Glomerular visceral epithelial cell (primary cell): ENCODE data around the gene RFNG.

Experiments
- DNase-seq: peaks from one replicate; pipeline ENCODE4 v3.0.0-alpha.2; 2016; ENCODE audit errors: extremely low spot score

The RFNG gene

DNA sequence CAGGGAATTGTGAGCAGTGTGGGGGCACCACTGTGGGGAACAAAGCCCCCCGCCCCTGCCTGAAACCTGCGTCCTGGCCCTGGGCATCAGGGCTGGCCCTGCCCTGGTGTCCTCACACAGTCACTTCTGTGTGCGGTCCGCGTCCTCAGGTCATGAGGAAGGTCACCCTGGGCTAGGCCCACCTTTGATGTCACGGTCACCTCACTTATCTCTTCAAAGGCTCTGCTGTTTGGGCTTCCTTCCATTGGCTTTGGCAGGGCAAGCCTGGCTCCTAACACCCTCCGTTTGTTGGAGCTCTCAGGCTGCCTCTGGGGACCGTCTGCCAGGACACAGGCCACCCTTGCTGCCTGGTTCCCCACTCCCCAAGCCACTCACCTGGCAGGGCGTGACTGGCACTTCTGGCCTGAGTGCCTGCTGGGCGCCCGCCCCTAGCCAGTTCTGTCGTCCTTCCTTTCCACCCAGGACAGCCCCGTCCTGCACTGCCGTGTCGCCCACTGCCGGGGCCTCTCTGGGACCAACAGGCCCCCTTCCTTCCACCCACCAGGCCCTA lies 37.8 kb downstream of the RFNG start:
- DNase-seq = no peak

DNA sequence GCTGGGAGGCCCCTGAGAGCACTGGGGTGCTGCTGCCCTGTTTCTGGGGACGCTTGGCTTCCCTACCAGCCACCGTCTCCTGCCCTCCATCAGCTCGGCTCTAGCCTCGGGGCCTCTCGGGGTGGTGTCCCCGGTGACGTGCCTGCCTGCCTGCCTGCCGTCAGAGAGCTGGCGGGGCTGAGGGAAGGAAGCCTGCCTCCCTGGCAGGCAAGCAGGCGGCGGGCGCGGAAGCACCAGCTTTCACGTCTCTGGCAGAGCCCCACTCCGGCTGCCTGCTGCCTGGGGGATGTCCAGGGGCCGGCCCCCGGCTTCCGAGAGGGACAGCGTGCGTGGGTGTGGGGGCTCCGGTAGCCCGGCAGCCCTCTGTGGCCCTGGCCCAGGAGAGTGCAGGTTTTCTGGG lies 38.3 kb downstream of the RFNG start:
- no peak for DNase-seq

DNA sequence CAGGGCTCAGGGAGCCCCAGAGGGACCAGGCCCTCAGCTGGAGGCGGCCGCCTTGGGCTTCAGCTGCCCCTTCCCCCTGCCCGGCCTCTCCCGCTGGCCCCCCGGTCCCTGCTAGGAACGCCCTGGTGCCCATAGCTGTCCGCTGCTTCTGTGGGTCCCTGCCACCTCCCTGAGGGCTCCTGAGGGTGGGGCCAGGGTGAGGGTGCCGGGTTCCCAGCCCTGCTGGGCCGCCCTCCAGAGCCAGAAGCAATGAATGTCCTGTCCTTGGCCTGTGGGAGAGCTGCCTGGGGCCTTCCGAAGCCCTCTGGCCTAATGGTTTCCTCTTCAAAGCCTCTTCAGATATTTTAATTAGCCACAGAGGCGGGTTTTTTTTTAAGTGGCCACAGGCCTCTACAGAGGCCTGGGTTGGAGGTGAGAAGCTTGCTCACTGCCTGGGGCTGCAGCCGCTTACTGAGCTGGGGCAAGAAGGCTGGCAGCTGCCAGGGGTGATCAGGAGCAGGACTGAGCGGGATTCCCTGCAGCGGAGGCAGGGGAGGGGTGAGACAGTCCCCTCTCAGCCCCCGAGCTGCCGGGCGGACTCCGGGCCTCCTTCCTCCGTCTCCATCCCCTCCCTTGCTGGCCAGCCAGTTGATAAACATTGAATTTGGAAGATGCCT lies 38.8 kb downstream of the RFNG start:
- DNase-seq = no peak

DNA sequence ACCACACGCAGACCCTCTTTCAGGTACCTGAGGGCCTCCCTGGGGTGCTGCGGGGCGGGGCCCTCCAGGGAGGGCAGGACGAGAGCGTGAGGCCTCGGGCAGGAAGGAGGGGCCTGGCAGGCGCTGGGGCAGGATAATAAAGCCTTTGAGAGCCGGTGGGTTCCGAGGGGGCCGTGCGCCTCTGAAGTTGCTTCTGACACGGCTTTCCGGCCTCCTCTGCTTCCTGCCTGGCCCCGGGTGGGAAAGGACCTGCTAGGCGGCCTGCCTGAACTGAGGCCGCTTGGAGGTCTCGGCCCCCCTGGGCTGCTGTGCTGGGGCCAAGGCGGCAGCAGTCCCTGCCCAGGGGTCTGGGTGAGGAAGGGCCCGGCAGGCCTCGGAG lies 39.4 kb downstream of the RFNG start:
- DNase-seq = no peak

DNA sequence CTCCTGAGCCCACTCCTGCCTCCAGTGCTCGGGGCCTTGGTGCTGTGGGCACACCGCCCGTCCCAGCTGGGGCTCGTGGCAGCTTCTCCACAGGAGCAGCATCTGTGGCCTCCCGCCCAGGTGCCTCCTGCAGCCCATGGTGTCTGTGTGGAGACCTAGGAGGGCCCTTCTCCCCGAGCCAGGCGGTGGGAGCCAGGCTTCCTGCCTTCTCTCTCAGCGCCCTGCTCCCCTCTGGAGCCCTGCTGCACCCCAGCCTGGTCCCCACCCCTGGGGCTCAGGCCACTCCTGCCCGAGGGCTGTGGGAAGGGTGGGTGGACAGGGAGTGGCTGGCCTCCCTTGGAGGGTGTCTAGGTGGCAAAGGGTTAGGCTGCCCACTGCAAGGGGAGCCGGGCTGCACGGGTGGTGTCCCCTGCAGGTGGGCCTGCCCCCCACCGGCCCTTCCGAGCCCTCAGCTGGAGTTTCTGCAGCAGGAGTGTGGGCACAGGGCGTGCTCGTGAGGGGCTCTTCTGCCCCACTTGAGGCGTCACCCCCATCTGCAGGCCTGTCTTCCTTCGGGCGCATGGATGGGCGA lies 39.9 kb downstream of the RFNG start:
- DNase-seq = no peak

DNA sequence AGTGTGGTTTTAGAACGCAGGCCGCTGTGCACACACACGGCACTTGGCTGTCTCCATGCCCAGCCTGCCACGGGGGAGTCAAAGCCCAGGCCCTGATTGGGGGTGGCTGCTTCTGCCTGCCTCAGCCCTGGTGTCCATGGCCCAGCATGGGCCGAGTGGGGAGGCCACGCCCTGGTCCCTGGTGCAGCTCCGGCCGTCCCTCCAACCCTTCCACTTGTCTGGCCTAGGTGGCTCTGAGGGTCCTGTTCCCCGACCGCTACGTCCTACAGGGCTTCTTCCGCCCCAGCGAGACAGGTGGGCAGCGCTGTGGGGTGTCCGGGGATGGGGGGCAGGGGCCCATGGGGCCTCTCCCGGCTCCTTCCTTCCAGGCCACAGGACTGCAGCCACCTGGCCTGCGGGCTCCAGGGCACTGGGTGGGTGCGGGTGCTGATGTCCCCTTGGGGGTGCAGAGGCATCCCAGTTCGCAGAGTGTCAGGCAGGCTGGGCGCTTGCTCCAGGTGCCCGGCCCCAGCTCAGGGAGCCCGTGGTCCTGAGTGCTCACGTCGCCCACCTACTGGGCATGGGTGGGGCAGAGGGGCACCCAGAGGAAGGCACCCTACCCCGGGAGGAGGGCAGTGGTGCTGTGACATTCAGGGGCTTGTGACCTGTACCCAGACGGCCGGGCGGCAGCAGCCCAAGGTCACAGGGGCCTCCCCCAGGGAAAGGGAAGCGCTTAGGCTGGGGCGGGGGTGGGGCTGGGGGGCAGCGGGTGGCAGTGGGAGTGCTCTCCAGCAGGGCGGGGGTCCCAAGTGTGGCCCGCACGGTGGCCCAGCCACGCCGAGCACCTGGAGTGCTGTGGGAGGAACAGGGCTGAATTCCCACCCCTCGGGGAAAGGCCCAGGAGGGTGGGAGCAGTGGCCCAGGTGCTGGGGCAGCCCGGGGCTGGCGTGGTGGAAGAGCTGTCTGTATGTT lies 40.8 kb downstream of the RFNG start:
- DNase-seq = no peak

DNA sequence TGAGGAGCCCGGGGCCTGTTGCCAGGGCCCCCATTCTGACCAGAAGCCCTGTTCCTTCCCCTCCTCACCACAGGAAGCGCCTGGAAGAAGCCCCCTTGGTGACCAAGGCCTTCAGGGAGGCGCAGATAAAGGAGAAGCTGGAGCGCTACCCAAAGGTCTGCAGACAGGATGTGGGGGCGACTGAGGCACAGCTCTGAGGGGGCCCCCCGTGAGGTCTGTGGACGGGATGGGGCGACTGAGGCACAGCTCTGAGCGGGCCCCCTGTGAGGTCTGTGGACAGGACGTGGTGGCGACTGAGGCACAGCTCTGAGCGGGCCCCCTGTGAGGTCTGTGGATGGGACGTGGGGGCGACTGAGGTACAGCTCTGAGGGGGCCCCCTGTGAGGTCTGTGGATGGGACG lies 42.2 kb downstream of the RFNG start:
- no peak for DNase-seq

DNA sequence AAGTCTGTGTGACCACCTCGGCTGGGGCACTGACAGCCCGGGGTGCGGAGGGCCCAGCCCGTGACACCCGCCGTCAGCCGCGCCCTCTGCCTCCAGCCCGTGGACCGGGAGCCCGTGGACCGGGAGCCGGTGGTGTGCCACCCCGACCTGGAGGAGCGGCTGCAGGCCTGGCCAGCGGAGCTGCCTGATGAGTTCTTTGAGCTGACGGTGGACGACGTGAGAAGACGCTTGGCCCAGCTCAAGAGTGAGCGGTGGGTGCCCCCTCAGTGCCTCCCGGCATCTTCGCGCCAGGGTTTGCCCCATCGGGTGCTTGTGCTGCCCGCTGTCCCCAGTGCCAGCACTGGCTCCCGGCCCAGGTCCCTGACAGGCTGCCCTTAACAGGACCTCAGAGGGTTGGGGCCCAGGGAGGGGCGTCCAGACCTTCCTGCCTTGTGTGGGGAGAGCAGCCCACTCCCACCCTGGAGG lies 42.6 kb downstream of the RFNG start:
- no peak for DNase-seq

DNA sequence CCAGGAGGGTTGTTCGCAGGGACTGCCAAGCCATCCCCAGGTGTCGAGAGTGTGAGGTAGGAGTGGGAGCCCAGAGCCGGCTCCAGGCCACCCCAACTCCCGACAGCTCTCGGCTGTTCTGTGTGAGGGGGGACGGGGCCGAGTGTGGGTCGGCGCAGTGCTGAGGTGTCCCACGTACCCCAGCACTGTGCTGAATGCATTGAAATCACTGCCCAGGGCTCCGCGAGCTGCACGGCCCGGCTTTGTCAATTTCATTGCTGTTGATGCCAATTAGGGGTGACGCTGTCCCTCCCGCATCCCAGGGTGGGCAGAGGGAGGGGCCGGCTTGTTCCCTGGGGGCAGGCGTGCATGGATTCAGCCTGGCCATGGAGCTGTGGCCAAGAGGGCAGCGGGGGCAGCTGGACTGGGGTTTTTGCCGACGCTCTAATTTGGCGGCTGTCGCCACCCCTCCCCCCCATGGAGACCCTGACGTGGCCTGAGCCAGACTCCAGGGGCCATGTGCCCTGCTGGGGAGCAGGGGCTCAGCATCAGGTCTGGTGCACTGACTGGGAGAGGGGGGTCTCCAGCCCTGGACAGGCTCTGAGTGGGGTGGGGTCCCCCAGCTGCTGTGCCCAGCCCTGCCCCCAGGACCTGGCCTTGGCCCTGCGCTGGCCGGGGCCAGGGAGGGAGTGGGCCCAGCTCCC lies 43.2 kb downstream of the RFNG start:
- no peak for DNase-seq

DNA sequence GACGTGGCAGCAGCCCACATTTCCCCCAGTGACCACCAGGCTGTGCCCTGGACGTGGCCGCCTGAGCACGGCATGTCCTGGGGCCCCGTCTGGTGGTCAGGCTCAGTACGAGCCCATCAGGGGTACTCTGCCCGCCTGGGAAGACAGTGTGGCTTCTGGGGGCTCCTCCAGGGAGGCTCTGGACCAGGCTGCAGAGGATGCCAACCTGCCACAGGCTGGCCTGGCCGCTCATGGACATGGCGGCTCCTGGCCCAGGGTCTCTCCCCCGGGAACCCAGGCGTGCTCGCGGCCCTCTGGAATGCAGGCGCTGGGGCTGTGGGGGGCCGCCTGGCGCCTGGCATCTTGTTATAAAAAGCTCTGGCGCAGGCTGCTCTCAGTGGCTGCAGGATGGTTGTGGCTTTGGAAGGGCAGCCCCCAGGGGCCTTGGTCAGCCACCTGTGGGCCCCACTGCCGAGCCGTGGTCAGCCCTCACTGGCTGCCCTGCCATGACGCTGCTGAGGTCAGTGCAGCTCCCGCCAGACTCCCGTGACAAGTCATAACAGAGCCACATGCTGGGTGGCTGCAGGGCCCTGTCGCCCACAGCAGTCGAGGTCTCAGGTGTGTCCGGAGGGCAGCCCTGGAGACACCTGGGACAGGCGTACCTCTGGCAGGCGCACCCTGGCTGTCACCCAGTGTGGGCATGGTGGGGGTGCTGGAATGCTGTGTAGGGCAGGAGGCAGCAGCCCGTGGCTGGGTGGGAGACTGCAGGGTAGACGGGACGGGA lies 43.9 kb downstream of the RFNG start:
- DNase-seq = peak; percentile 81

DNA sequence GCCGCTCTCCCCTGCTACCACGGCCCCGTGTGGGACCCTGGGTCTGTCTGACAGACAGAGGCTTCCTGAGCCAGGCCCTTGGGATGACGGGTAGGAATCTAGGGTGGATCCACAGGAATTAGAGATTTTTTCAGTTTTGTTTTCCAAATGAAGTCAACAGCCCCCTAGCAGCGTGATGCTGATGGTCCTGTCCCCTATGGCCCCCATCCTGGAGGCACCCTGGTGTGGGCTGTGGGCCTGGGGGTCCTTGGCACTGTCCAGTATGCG lies 44.5 kb downstream of the RFNG start:
- no peak for DNase-seq

DNA sequence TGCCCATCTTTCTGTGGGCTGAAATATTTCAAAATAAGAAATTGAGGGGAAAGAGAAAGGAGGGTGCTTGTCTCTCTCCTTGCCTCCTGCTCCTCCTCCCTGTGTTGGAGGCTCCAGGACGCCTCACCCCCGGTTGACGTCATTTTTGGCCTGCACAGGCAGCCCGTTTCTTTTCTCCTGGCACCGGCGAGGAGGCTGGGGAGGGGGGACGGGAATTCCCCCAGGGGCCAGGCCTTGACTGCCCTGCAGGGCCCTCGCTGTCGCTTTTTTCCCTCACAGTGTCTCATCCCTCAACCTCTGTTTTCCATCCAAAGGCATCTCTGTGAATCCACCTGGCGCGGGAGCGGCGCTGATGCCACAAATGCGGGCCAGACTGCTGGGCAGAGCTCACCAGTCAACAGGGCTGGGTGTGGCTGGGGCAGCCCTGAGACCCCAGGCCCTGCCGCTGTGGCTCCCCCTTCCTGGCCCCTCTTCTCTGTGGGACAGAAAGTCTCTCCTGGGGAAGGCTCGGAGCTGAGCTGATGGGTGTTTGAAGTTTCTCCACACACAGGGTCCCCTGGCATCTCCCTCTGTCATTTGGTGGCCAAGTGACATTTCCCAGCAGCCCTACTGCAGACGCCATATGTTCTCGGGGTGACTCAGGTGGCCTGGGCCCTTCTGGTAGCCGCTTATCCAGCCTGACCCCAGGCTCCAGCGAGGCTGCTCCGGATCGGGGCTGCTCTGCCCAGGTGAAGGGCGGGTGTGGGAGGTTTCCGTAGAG lies 45.0 kb downstream of the RFNG start:
- peak; percentile 75 for DNase-seq

DNA sequence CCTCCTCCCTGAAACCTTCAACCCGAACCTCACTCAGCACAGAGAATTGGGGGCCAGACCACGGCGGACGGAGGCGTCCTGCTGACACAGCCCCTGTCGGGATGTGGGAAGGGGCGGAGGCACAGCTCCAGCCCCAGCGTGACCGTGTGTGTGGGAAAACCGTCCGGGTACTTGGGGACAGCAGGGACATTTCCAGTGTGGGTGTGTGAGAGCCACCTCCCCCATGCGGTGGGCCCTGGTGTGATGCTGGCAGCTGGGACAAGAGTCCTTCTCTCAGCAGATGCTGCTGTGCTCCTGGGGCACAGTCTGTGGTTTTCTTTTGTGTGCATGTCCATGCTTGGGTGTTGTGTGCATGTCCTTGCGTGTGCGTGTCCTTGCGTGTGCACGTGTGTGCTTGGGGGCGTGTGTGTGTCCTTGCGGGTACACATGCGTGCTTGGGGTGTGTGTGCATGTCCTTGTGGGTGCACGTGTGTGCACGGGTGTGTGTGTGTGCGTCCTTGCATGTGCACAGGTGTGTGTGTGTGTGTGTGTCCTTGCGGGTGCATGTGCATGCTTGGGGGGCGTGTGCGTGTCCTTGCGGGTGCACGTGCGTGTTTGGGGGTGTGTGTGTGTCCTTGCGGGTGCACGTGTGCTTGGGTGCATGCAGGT lies 45.8 kb downstream of the RFNG start:
- no peak for DNase-seq

DNA sequence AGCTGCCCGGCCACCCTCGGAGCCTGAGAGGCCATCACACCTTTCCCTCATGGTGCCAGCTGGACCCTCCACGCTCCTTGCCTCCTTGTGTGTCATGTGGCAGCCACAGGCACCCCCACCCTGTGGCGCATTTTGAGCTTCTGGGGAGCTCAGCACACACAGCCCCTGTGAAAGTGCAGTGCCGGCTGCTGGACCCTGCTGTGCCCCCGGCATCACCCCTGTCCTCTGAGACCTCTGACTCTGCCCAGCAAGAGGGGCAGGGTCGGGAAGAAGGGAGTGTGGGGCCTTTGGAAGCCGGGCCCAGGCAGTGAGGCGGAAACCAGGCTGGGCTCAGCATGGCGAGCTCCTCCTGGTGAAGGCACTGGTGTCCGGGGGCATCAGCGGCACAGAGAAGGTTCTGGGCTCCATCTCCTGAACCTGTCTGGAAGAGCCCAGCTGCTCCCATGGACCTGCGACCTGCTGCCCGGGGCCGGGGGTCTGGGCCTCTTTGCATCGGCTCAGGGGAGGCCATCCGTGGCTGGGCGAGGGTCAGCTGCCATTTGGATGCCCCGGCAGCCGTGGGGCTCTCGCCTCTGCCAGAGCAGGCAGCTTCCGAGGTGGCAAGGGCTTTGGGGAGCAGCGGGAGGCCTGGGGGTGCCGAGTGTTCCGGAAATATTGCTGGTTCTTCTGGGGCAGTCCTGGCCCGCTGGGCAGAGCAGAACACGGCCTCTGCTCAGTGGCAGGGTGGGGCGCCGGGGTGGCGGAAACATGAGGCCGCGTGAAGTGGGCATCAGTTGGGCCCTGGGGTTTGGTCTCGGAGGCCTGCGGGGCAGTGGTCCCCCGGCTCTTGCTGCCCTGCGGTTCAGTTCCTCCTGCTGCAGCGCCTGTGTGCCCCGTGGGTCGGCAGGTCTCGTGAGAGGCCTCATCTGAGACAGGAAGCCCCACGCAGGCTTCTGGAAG lies 46.8 kb downstream of the RFNG start:
- DNase-seq = no peak

DNA sequence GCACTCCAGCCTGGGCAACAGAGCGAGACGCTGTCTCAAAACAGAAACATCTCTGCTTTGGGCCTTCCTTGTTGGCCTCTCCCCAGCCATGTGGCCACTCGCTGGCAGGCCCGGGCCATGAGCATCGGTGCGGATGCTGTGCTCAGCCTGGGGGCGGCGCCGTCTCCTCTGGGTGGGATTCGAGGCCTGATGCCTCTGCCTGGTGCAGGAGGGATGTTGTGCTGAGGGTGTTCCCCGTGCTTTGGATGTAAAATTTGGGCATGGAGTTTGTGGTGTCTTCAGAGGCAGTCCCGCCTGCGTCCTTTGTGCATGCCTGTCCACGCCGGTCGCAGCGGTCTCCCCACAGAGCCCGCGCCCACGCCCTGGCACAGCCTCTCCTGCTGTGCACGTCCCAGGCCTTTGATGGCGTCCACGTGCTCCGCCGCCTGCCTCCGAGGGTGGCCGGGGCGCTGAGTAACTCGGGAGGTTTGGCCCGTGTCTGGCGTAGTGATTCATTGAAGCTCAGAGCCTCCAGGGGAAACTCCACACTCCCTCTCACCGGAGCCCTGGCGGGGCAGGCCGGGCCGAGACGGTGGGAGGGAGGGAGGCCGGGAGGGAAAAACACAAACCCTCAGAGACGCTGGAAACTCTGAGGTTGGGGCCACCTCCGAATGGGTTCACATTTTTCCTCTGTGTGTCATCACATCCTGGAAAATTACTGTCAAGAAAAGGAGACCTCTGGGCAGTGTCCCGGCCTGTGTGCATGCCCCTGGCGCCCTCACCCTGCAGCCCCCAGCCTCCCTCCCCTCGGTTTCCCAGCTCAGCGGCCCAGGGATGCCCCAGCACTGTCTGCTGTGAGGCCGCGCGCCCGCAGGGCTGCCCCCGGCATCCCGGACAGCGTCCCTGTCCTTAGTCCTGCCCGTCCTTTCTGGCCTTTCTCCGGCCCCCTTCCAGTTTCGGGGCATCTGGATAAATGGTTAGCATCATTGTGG lies 47.9 kb downstream of the RFNG start:
- peak; percentile 98 for DNase-seq

DNA sequence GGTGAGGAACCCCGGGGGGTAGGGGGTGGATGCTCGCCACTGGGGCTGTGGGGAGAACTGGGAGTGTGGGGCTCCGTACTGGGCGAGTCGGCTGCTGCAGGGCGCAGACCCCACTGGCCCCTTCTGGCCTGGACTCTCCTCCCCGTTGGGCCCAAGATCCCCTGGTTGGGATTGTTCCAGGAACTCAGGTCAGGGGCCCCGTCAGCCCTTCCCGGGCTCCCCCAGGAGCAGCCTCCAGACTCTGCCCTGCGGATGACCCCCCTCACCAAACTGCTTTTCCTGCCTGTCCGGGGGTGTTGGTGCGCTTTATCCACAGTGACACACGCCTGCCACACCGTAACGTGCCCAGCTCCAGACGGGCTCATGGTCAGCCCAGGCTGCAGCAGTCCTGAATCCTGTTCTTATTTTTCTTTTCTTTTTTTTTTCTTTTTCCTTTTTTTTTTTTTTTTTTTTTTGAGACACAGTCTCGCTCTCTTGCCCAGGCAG lies 50.0 kb downstream of the RFNG start:
- no peak for DNase-seq

DNA sequence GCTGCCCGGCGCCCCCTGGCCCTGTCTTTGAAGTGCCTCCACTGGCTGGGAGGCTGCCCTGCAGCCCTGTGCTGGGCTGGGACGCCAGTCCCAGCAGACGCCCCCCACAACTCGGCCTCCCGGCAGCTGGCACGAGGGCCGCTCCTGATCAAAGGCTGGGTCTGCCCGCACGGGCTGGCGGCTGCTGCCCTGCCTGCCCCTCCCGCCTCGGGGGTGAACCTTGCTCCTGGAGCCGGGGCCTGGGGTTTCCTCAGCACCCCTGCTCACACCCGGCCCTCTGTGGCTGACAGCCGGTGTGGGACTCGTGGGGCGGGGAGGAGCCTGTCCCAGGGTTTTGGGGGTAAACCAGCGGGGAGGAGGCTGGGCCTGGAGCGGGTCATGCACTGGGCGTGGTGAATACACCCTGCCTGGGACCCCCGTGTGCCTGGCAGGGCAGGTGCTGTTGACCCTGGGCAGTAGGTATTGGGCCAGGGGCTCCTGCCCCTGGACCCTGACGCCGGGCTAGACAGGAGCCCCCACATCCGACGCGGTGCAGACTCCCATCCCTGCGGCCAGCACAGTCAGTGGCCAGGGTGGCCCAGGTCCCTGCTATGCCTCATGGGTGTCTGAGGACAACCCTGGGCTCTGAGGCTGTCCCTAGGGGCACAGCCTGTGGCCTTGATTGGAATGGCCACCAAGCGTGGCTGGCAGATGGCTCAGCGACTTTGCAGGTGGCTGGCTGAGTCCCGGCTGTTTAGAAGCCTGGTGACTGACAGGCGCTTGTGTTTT lies 50.6 kb downstream of the RFNG start:
- DNase-seq = no peak
